H9 (cell line): ENCODE results near the gene HIP1R. TPM values are rescaled to one million over a fixed set of nuclear protein-coding genes. Genes with fewer than 3 reads are reported as not detected.

Experiments
- DNase-seq: peaks from one replicate; pipeline ENCODE4 v3.0.0-alpha.2; 2017
- H2AFZ ChIP-seq: one replicate; pipeline ENCODE4 v1.6.1; 2013; ENCODE audit warnings: mild to moderate bottlenecking, low read length, control low read depth, moderate library complexity
- H2AK5ac ChIP-seq: 2 replicates; pipeline ENCODE4 v1.6.1; 2013; ENCODE audit warnings: low read length, control low read depth, mixed read lengths; ENCODE audit not compliant: insufficient read length
- H2BK120ac ChIP-seq: one replicate; pipeline ENCODE4 v1.6.1; 2013; ENCODE audit warnings: low read depth, mild to moderate bottlenecking, low read length, control low read depth, inconsistent platforms; ENCODE audit not compliant: poor library complexity, severe bottlenecking
- H2BK12ac ChIP-seq: 2 replicates; pipeline ENCODE4 v1.6.1; 2013; ENCODE audit warnings: low read length, control low read depth, mixed read lengths, low read depth; ENCODE audit not compliant: insufficient read length
- H2BK15ac ChIP-seq: 2 replicates; pipeline ENCODE4 v1.6.1; 2013; ENCODE audit warnings: low read depth, low read length, control low read depth
- H2BK20ac ChIP-seq: one replicate; pipeline ENCODE4 v1.6.1; 2013; ENCODE audit warnings: low read depth, mild to moderate bottlenecking, low read length, control low read depth, inconsistent platforms; ENCODE audit not compliant: poor library complexity, severe bottlenecking
- H2BK5ac ChIP-seq: 2 replicates; pipeline ENCODE4 v1.6.1; 2013; ENCODE audit warnings: low read length, control low read depth, mixed read lengths; ENCODE audit not compliant: insufficient read length
- H3K14ac ChIP-seq: 2 replicates; pipeline ENCODE4 v1.6.1; 2013; ENCODE audit warnings: low read length, control low read depth; ENCODE audit not compliant: insufficient read depth
- H3K18ac ChIP-seq: 2 replicates; pipeline ENCODE4 v1.6.1; 2013; ENCODE audit warnings: low read depth, mild to moderate bottlenecking, mixed read lengths, low read length, control low read depth; ENCODE audit not compliant: insufficient read length
- H3K23ac ChIP-seq: 2 replicates; pipeline ENCODE4 v1.6.1; 2013; ENCODE audit warnings: low read length, control low read depth, mixed read lengths, low read depth; ENCODE audit not compliant: insufficient read length
- H3K23me2 ChIP-seq: 2 replicates; pipeline ENCODE4 v1.6.1; 2013; ENCODE audit warnings: low read depth, mild to moderate bottlenecking, mixed read lengths, low read length, control low read depth; ENCODE audit not compliant: insufficient read length, poor library complexity, severe bottlenecking
- H3K27ac ChIP-seq: 2 replicates; pipeline ENCODE4 v1.5.1; 2013; ENCODE audit warnings: low read length, control low read depth, mixed read lengths, low read depth; ENCODE audit not compliant: insufficient read length
- H3K27me3 ChIP-seq: 2 replicates; pipeline ENCODE4 v1.6.1; 2013; ENCODE audit warnings: low read length, control low read depth, inconsistent platforms; ENCODE audit not compliant: insufficient read depth
- H3K4ac ChIP-seq: 2 replicates; pipeline ENCODE4 v1.6.1; 2013; ENCODE audit warnings: low read depth, mild to moderate bottlenecking, control low read depth, inconsistent platforms, low read length, moderate library complexity
- H3K4me1 ChIP-seq: 2 replicates; pipeline ENCODE4 v1.6.1; 2013; ENCODE audit warnings: low read length, control low read depth, inconsistent platforms; ENCODE audit not compliant: insufficient read depth
- H3K4me2 ChIP-seq: 2 replicates; pipeline ENCODE4 v1.6.1; 2013; ENCODE audit warnings: low read length, control low read depth, mixed read lengths; ENCODE audit not compliant: insufficient read length, insufficient read depth
- H3K56ac ChIP-seq: 2 replicates; pipeline ENCODE4 v1.6.1; 2013; ENCODE audit warnings: low read depth, mild to moderate bottlenecking, mixed read lengths, low read length, control low read depth; ENCODE audit not compliant: insufficient read length
- H3K79me1 ChIP-seq: 2 replicates; pipeline ENCODE4 v1.6.1; 2013; ENCODE audit warnings: low read depth, mild to moderate bottlenecking, moderate library complexity, low read length, control low read depth, inconsistent platforms; ENCODE audit not compliant: insufficient read depth, poor library complexity, severe bottlenecking
- H3K79me2 ChIP-seq: 2 replicates; pipeline ENCODE4 v1.6.1; 2013; ENCODE audit warnings: low read length, control low read depth, inconsistent platforms; ENCODE audit not compliant: insufficient read depth
- H3K9ac ChIP-seq: 2 replicates; pipeline ENCODE4 v1.6.1; 2013; ENCODE audit warnings: low read length, control low read depth, mixed read lengths; ENCODE audit not compliant: insufficient read length; ENCODE audit errors: extremely low read depth
- H3K9me3 ChIP-seq: one replicate; pipeline ENCODE4 v1.6.1; 2013; ENCODE audit warnings: low read depth, low read length, inconsistent platforms; ENCODE audit not compliant: control insufficient read depth
- H3T11ph ChIP-seq: one replicate; pipeline ENCODE4 v1.6.1; 2013; ENCODE audit warnings: mild to moderate bottlenecking, low read length, control low read depth, inconsistent platforms
- H4K20me1 ChIP-seq: one replicate; pipeline ENCODE4 v1.6.1; 2013; ENCODE audit not compliant: control insufficient read depth, insufficient read length, insufficient read depth
- H4K5ac ChIP-seq: 2 replicates; pipeline ENCODE4 v1.6.1; 2013; ENCODE audit warnings: low read depth, mild to moderate bottlenecking, mixed read lengths, low read length, control low read depth; ENCODE audit not compliant: insufficient read length
- H4K8ac ChIP-seq: replicated peaks from 2 replicates; pipeline ENCODE4 v1.6.1; 2013; ENCODE audit warnings: low read length, control low read depth, mixed read lengths, low read depth; ENCODE audit not compliant: insufficient read length
- H4K91ac ChIP-seq: 2 replicates; pipeline ENCODE4 v1.6.1; 2013; ENCODE audit warnings: low read depth, mild to moderate bottlenecking, moderate library complexity, mixed read lengths, low read length, control low read depth; ENCODE audit not compliant: insufficient read length
- H3K27ac Mint-ChIP-seq, 3 experiments: 2 replicates in 2 of 3; 3 replicates in 1 of 3; pipeline ENCODE4 v1.8.0; 2020 to 2021; ENCODE audit warnings: mixed read lengths in 3 of 3, mild to moderate bottlenecking in 1 of 3, moderate library complexity in 1 of 3
- H3K27me3 Mint-ChIP-seq: 2 replicates; pipeline ENCODE4 v1.8.0; 2021; ENCODE audit warnings: low read depth, mild to moderate bottlenecking, moderate library complexity, mixed read lengths
- H3K36me3 Mint-ChIP-seq, 3 experiments: 2 replicates in 2 of 3; 3 replicates in 1 of 3; pipeline ENCODE4 v1.8.0; 2020 to 2021; ENCODE audit warnings: low read depth in 3 of 3, mixed read lengths in 3 of 3; ENCODE audit not compliant: insufficient read depth in 1 of 3
- H3K4me1 Mint-ChIP-seq, 2 experiments: 2 replicates each; pipeline ENCODE4 v1.8.0; 2020; ENCODE audit warnings: mixed read lengths in 2 of 2
- H3K4me3 Mint-ChIP-seq, 2 experiments: 2 replicates in 1 of 2; 3 replicates in 1 of 2; pipeline ENCODE4 v1.8.0; 2020 to 2021; ENCODE audit warnings: mild to moderate bottlenecking in 2 of 2, mixed read lengths in 2 of 2, moderate library complexity in 1 of 2
- H3K9me3 Mint-ChIP-seq, 2 experiments: 2 replicates in 1 of 2; 3 replicates in 1 of 2; pipeline ENCODE4 v1.8.0; 2020; ENCODE audit warnings: mild to moderate bottlenecking in 2 of 2, mixed read lengths in 2 of 2, moderate library complexity in 1 of 2
- CTCF ChIP-seq: fragments of 200-600 bp; sonication (generic); conservative IDR thresholded peaks from 3 replicates; pipeline ENCODE4 v1.8.0; 2021; ENCODE audit warnings: antibody characterized with exemption, mild to moderate bottlenecking
- WGBS: extraction: QIAGEN DNeasy Blood & Tissue Kit; methylation state at CpG from one replicate; pipeline ENCODE4 v1.1.7; 2013; ENCODE audit warnings: missing lambda C conversion rate, low lambda C conversion rate, mixed read lengths; ENCODE audit not compliant: insufficient read length; ENCODE audit errors: extremely low coverage; 5-methylcytosine and 5-hydroxymethylcytosine counted together
- total RNA-seq: library from RNA; stranded (reverse); gene quantifications from 2 replicates; pipeline ENCODE4 v1.2.1, GENCODE V29; 2021

The HIP1R gene
- total RNA-seq, 1 experiment from 2014 or later: 17.4 TPM

- Histone ChIP-seq H4K8ac (no peak overlapping the region), H3K4ac (no peak overlapping the region), H3K4me1 (no peaks in the 10 kb centered on the region), H3K27ac (no peak overlapping the region), H2BK5ac (no peak overlapping the region), H2BK20ac (no peak overlapping the region), H3K9me3 (no peaks in the 10 kb centered on the region), H3K23me2 (no peaks in the 10 kb centered on the region), H2AFZ (no peak overlapping the region), H3K4me2 (no peak overlapping the region), H3K9ac (no peak overlapping the region), H3K79me2 (no peaks in the 10 kb centered on the region), H4K20me1 (peaks cover 2% of the 10 kb centered on the region), H4K91ac (no peak overlapping the region), H2AK5ac (no peak overlapping the region), H2BK120ac (no peak overlapping the region), H3K23ac (no peak overlapping the region), H3K27me3 (peaks cover 81% of the 10 kb centered on the region), H2BK12ac (no peak overlapping the region), H3K79me1 (no peaks in the 10 kb centered on the region), H3K14ac (no peak overlapping the region; the same call in 1 of the 2 replicates), H3K56ac (no peak overlapping the region), H4K5ac (no peak overlapping the region), H2BK15ac (no peak overlapping the region), H3T11ph (no peak overlapping the region), H3K18ac (no peak overlapping the region)
- no peaks in the 10 kb centered on the region; a peak in 1 of 5 replicates for H3K9me3 Mint-ChIP-seq
- TF ChIP-seq CTCF: no peak
- H3K4me1 Mint-ChIP-seq: peaks cover 30 to 43% of the 10 kb centered on the region in 2 experiments
- peak overlapping the region in 1 of 2 experiments; percentile 55; a peak in 3 of 5 replicates for H3K4me3 Mint-ChIP-seq
- H3K27ac Mint-ChIP-seq: peak overlapping the region in 1 of 3 experiments; percentile 75; a peak in 2 of 7 replicates
- no peak for DNase-seq
- no CpG with 5 or more reads among the region's 12 CpGs for WGBS
- H3K36me3 Mint-ChIP-seq: peaks cover 23 to 29% (median 28%) of the 10 kb centered on the region in 3 experiments
- H3K27me3 Mint-ChIP-seq: peaks cover 100% of the 10 kb centered on the region
Measured at GRCh38 chr12:122872815-122873361, 37.6 kb downstream of the HIP1R start.
